ENCODE data around the gene SAC3D1.

SAC3D1 gene

GRCh38 chr11:65045061-65045460, 4.1 kb downstream of the SAC3D1 start:
- 93 to 94% methylated on average over 5 of the region's 5 CpGs for WGBS, 2 experiments
- no peaks in the 10 kb centered on the region for H3K27me3 ChIP-seq (ENCODE audit: control insufficient read depth, insufficient read depth, low read length, poor library complexity, severe bottlenecking)
- no peak overlapping the region for H3K27ac ChIP-seq (ENCODE audit: insufficient read depth, low read depth, low read length, poor library complexity, severe bottlenecking)
- no peaks in the 10 kb centered on the region for H3K4me1 ChIP-seq (ENCODE audit: control insufficient read depth, insufficient read depth, low read length)
- no peak overlapping the region for H3K4me3 ChIP-seq (ENCODE audit: insufficient read depth, low read depth, low read length)
- H3K36me3 ChIP-seq (ENCODE audit: control insufficient read depth, insufficient read depth, low read length), result peaks cover 4% of the 10 kb centered on the region
- H3K9me3 ChIP-seq (ENCODE audit: control insufficient read depth, low read length), result no peaks in the 10 kb centered on the region

DNA sequence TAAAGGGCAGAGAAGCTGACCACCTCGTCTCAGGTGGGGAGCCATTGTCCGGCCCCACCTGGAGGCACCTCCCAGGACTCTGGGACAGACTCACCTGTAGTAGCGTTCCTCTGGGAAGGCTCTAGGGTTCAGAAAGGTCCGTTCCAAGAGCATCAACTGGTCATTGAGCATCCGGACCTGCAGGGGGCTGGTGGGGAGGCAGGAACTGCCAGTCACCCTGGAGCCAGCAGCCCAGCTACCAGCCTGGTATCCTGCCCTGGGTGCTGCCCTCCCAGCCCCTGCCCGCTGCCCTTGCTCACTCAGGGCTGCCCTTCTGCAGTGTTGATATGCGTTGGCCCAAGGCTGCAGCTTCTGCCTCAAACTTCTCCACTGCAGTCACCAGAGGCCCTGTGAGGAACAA, 4.7 kb downstream of the SAC3D1 start:
- Histone ChIP-seq H3K27me3 (ENCODE audit: control insufficient read depth, insufficient read depth, low read length, poor library complexity, severe bottlenecking) (no peaks in the 10 kb centered on the region), H3K27ac (ENCODE audit: insufficient read depth, low read depth, low read length, poor library complexity, severe bottlenecking) (no peak overlapping the region), H3K4me3 (ENCODE audit: insufficient read depth, low read depth, low read length) (no peak overlapping the region), H3K36me3 (ENCODE audit: control insufficient read depth, insufficient read depth, low read length) (peaks cover 4% of the 10 kb centered on the region), H3K9me3 (ENCODE audit: control insufficient read depth, low read length) (no peaks in the 10 kb centered on the region), H3K4me1 (ENCODE audit: control insufficient read depth, insufficient read depth, low read length) (no peaks in the 10 kb centered on the region)
- WGBS, 2 experiments, result 93% methylated on average over 7 of the region's 7 CpGs

DNA sequence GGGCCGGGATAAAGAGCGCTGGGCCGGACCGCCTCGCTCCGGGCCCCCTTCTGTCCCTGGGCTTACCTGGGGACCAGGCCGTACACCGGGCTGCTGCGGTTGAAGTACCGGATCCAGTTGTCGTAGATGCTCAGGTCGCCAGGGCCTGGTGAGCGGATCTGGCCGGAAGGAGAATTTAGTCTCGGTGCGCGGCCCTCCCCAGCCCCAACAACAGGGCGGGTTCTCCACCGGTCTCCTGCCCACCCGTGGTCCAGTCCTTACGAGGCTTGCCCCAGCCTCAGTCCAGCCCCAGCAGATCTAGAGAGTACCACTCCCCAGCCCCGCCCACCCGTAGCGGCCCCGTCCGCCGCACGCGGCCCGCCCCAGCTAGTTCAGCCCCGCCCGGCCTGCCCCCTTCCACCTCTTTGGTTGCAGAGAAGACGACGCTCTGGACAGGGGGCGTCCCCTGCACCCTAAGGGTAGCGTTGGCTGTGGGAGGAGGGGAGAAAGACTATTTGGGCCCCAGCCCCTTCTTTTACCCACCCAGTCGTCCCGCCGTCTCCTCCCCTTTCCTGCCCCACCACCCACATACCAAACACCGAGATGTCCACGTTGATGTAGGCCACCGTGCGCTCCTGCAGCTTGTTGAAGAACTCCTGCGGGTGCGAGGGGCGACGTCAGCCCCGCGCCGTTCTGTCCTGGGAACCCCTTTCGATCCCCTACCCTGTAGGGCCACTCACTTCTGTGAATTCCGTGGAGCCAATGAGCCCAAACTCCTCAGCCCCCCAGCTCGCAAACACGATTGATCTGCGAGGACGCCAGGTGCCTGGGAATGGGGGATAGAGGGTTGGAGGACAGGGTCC, 6.8 kb downstream of the SAC3D1 start:
- H3K4me3 ChIP-seq (ENCODE audit: insufficient read depth, low read depth, low read length), result no peak overlapping the region
- no peaks in the 10 kb centered on the region for H3K27me3 ChIP-seq (ENCODE audit: control insufficient read depth, insufficient read depth, low read length, poor library complexity, severe bottlenecking)
- H3K9me3 ChIP-seq (ENCODE audit: control insufficient read depth, low read length), result no peaks in the 10 kb centered on the region
- WGBS, 2 experiments, result 87 to 91% methylated on average over 56 of the region's 56 CpGs
- peaks cover 4% of the 10 kb centered on the region for H3K36me3 ChIP-seq (ENCODE audit: control insufficient read depth, insufficient read depth, low read length)
- no peak overlapping the region for H3K27ac ChIP-seq (ENCODE audit: insufficient read depth, low read depth, low read length, poor library complexity, severe bottlenecking)
- H3K4me1 ChIP-seq (ENCODE audit: control insufficient read depth, insufficient read depth, low read length), result no peaks in the 10 kb centered on the region

GRCh38 chr11:65051398-65051858, 10.4 kb downstream of the SAC3D1 start:
- no peaks in the 10 kb centered on the region for H3K9me3 ChIP-seq (ENCODE audit: control insufficient read depth, low read length)
- no peaks in the 10 kb centered on the region for H3K4me1 ChIP-seq (ENCODE audit: control insufficient read depth, insufficient read depth, low read length)
- H3K27ac ChIP-seq (ENCODE audit: insufficient read depth, low read depth, low read length, poor library complexity, severe bottlenecking), result no peak overlapping the region
- H3K27me3 ChIP-seq (ENCODE audit: control insufficient read depth, insufficient read depth, low read length, poor library complexity, severe bottlenecking), result no peaks in the 10 kb centered on the region
- H3K4me3 ChIP-seq (ENCODE audit: insufficient read depth, low read depth, low read length), result no peak overlapping the region
- H3K36me3 ChIP-seq (ENCODE audit: control insufficient read depth, insufficient read depth, low read length), result no peaks in the 10 kb centered on the region
- WGBS, 2 experiments, result 88 to 92% methylated on average over 9 of the region's 9 CpGs

- H3K4me3 ChIP-seq (ENCODE audit: insufficient read depth, low read depth, low read length), result no peak overlapping the region
- H3K9me3 ChIP-seq (ENCODE audit: control insufficient read depth, low read length), result no peaks in the 10 kb centered on the region
- 78 to 81% methylated on average over 8 of the region's 8 CpGs for WGBS, 2 experiments
- no peaks in the 10 kb centered on the region for H3K27me3 ChIP-seq (ENCODE audit: control insufficient read depth, insufficient read depth, low read length, poor library complexity, severe bottlenecking)
- no peaks in the 10 kb centered on the region for H3K36me3 ChIP-seq (ENCODE audit: control insufficient read depth, insufficient read depth, low read length)
- no peaks in the 10 kb centered on the region for H3K4me1 ChIP-seq (ENCODE audit: control insufficient read depth, insufficient read depth, low read length)
- no peak overlapping the region for H3K27ac ChIP-seq (ENCODE audit: insufficient read depth, low read depth, low read length, poor library complexity, severe bottlenecking)
Measured at GRCh38 chr11:65053827-65054508, 13.0 kb downstream of the SAC3D1 start.

- 100% methylated on average over 1 of the region's 1 CpG for WGBS, 2 experiments
Measured at GRCh38 chr11:65055538-65055937, 14.5 kb downstream of the SAC3D1 start.

DNA sequence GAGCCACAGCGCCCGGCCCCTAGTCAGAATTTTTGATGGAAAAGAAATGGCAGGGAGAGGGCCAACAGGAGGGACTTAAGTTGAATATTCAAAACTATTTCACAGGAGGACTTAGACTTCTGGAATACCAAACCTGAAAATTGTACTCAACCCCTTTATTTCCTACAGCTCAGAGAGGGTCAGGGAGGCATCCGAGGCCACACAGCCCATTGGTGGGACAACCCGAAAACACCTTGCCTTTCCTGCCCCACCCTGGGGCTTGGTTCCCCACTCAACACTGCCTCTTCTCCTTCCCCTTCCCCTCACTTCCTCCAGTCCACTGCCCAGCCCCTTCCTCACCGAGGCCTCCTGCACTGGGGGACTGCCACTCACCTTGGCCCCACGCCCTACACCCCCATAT, 16.0 kb downstream of the SAC3D1 start:
- Histone ChIP-seq H3K27me3 (ENCODE audit: control insufficient read depth, insufficient read depth, low read length, poor library complexity, severe bottlenecking) (no peaks in the 10 kb centered on the region), H3K4me3 (ENCODE audit: insufficient read depth, low read depth, low read length) (no peak overlapping the region), H3K36me3 (ENCODE audit: control insufficient read depth, insufficient read depth, low read length) (no peaks in the 10 kb centered on the region), H3K4me1 (ENCODE audit: control insufficient read depth, insufficient read depth, low read length) (no peaks in the 10 kb centered on the region), H3K9me3 (ENCODE audit: control insufficient read depth, low read length) (no peaks in the 10 kb centered on the region), H3K27ac (ENCODE audit: insufficient read depth, low read depth, low read length, poor library complexity, severe bottlenecking) (no peak overlapping the region)
- WGBS, 2 experiments, result 90 to 91% methylated on average over 6 of the region's 6 CpGs

More at GRCh38 chr11:65055538-65055937, 14.5 kb downstream of the SAC3D1 start:
- Histone ChIP-seq H3K4me3 (ENCODE audit: insufficient read depth, low read depth, low read length) (no peak overlapping the region), H3K27ac (ENCODE audit: insufficient read depth, low read depth, low read length, poor library complexity, severe bottlenecking) (no peak overlapping the region), H3K27me3 (ENCODE audit: control insufficient read depth, insufficient read depth, low read length, poor library complexity, severe bottlenecking) (no peaks in the 10 kb centered on the region), H3K36me3 (ENCODE audit: control insufficient read depth, insufficient read depth, low read length) (no peaks in the 10 kb centered on the region), H3K9me3 (ENCODE audit: control insufficient read depth, low read length) (no peaks in the 10 kb centered on the region), H3K4me1 (ENCODE audit: control insufficient read depth, insufficient read depth, low read length) (no peaks in the 10 kb centered on the region)

DNA sequence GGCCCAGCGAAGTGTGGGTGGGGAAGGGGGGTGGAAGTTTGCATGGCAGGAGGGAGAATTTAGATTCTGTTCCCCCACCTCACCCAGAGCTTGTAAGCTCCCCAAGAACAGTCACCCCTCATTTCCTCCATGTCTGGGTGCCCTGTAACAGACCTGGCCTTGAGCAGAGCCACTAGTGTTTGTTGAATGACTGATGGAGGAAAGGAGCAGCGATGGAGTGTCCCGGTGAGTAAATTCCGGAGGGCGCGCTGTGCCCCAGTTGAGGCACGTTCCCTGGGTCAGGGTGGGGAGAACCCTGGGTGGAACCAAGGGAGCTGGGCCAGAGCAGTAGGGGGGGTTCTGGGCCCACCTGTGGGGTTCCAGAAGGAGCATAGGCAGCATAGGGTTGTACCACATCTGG, 16.5 kb downstream of the SAC3D1 start:
- H3K27me3 ChIP-seq (ENCODE audit: control insufficient read depth, insufficient read depth, low read length, poor library complexity, severe bottlenecking), result no peaks in the 10 kb centered on the region
- no peak overlapping the region for H3K4me3 ChIP-seq (ENCODE audit: insufficient read depth, low read depth, low read length)
- H3K9me3 ChIP-seq (ENCODE audit: control insufficient read depth, low read length), result no peaks in the 10 kb centered on the region
- WGBS, 2 experiments, result 94 to 95% methylated on average over 7 of the region's 7 CpGs
- H3K36me3 ChIP-seq (ENCODE audit: control insufficient read depth, insufficient read depth, low read length), result no peaks in the 10 kb centered on the region
- no peaks in the 10 kb centered on the region for H3K4me1 ChIP-seq (ENCODE audit: control insufficient read depth, insufficient read depth, low read length)
- H3K27ac ChIP-seq (ENCODE audit: insufficient read depth, low read depth, low read length, poor library complexity, severe bottlenecking), result no peak overlapping the region

GRCh38 chr11:65058012-65058411, 17.0 kb downstream of the SAC3D1 start:
- WGBS, 2 experiments, result 85 to 86% methylated on average over 13 of the region's 13 CpGs
- H3K4me3 ChIP-seq (ENCODE audit: insufficient read depth, low read depth, low read length), result no peak overlapping the region
- no peaks in the 10 kb centered on the region for H3K4me1 ChIP-seq (ENCODE audit: control insufficient read depth, insufficient read depth, low read length)
- no peaks in the 10 kb centered on the region for H3K36me3 ChIP-seq (ENCODE audit: control insufficient read depth, insufficient read depth, low read length)
- no peaks in the 10 kb centered on the region for H3K27me3 ChIP-seq (ENCODE audit: control insufficient read depth, insufficient read depth, low read length, poor library complexity, severe bottlenecking)
- no peaks in the 10 kb centered on the region for H3K9me3 ChIP-seq (ENCODE audit: control insufficient read depth, low read length)
- no peak overlapping the region for H3K27ac ChIP-seq (ENCODE audit: insufficient read depth, low read depth, low read length, poor library complexity, severe bottlenecking)

GRCh38 chr11:65058419-65059054, 17.5 kb downstream of the SAC3D1 start, which contains the start of gene NAALADL1:
NAALADL1 (minus strand) TSS chr11:65058553; CDS start chr11:65058521, 32 bp downstream.
- H3K27me3 ChIP-seq (ENCODE audit: control insufficient read depth, insufficient read depth, low read length, poor library complexity, severe bottlenecking), result no peaks in the 10 kb centered on the region
- H3K4me1 ChIP-seq (ENCODE audit: control insufficient read depth, insufficient read depth, low read length), result no peaks in the 10 kb centered on the region
- 91 to 95% methylated on average over 8 of the region's 8 CpGs for WGBS, 2 experiments
- H3K9me3 ChIP-seq (ENCODE audit: control insufficient read depth, low read length), result no peaks in the 10 kb centered on the region
- no peak within 1 kb of the TSS for H3K4me3 ChIP-seq (ENCODE audit: insufficient read depth, low read depth, low read length)
- H3K36me3 ChIP-seq (ENCODE audit: control insufficient read depth, insufficient read depth, low read length), result no peaks in the 10 kb centered on the region
- no peak within 1 kb of the TSS for H3K27ac ChIP-seq (ENCODE audit: insufficient read depth, low read depth, low read length, poor library complexity, severe bottlenecking)

All from ectodermal cell (in vitro differentiated cells).